Neuronal stem cell (in vitro differentiated cells): ENCODE results near the gene PNPLA7.

ENCODE experiments used
- DNase-seq: peaks from one replicate; pipeline ENCODE4 v3.0.0-alpha.2; 2013; ENCODE audit warnings: low spot score
- H2AFZ ChIP-seq: one replicate; pipeline ENCODE4 v1.6.1; 2013; ENCODE audit warnings: mild to moderate bottlenecking, low read length, inconsistent platforms
- H2AK5ac ChIP-seq: 2 replicates; pipeline ENCODE4 v1.6.1; 2013; ENCODE audit warnings: low read depth, mild to moderate bottlenecking, inconsistent platforms, low read length, moderate library complexity, mixed read lengths
- H2BK120ac ChIP-seq: 2 replicates; pipeline ENCODE4 v1.6.1; 2013; ENCODE audit warnings: low read depth, mild to moderate bottlenecking, inconsistent platforms, low read length, moderate library complexity, mixed read lengths
- H2BK12ac ChIP-seq: one replicate; pipeline ENCODE4 v1.6.1; 2013; ENCODE audit warnings: low read length, inconsistent platforms
- H2BK15ac ChIP-seq: 2 replicates; pipeline ENCODE4 v1.6.1; 2013; ENCODE audit warnings: mild to moderate bottlenecking, low read length, inconsistent platforms, mixed read lengths
- H2BK5ac ChIP-seq: one replicate; pipeline ENCODE4 v1.6.1; 2013; ENCODE audit warnings: inconsistent platforms, mild to moderate bottlenecking, low read length, moderate library complexity
- H3K14ac ChIP-seq: one replicate; pipeline ENCODE4 v1.6.1; 2013; ENCODE audit warnings: low read length, inconsistent platforms
- H3K18ac ChIP-seq: 2 replicates; pipeline ENCODE4 v1.6.1; 2013; ENCODE audit warnings: low read length, inconsistent platforms
- H3K23ac ChIP-seq: 2 replicates; pipeline ENCODE4 v1.6.1; 2013; ENCODE audit warnings: low read depth, mild to moderate bottlenecking, mixed read lengths, low read length, inconsistent platforms; ENCODE audit not compliant: poor library complexity
- H3K27ac ChIP-seq: replicated peaks from 3 replicates; pipeline ENCODE4 v1.5.1; 2013; ENCODE audit warnings: low read length, inconsistent platforms
- H3K27me3 ChIP-seq, 3 experiments: 2 replicates each; pipeline ENCODE4 v1.6.1; 2013; ENCODE audit warnings: low read length in 3 of 3, mild to moderate bottlenecking in 2 of 3, inconsistent platforms in 1 of 3, low read depth in 1 of 3, mixed read lengths in 1 of 3, moderate library complexity in 1 of 3; ENCODE audit not compliant: control insufficient read depth in 3 of 3, insufficient read depth in 3 of 3
- H3K36me3 ChIP-seq, 2 donors: replicated peaks in 1 of 2; 2 replicates each; pipeline ENCODE4 v1.6.1; 2013; ENCODE audit warnings: low read length in 2 of 2; ENCODE audit not compliant: control insufficient read depth in 2 of 2, insufficient read depth in 2 of 2
- H3K4ac ChIP-seq: 2 replicates; pipeline ENCODE4 v1.6.1; 2013; ENCODE audit warnings: inconsistent platforms, mild to moderate bottlenecking, low read length, moderate library complexity
- H3K4me1 ChIP-seq, 2 donors: 1 replicate in 1 of 2; 2 replicates in 1 of 2; pipeline ENCODE4 v1.6.1; 2013; ENCODE audit warnings: low read length in 2 of 2, low read depth in 1 of 2; ENCODE audit not compliant: control insufficient read depth in 2 of 2, insufficient read depth in 1 of 2
- H3K4me2 ChIP-seq: one replicate; pipeline ENCODE4 v1.6.1; 2013; ENCODE audit warnings: mild to moderate bottlenecking, low read length, inconsistent platforms; ENCODE audit not compliant: insufficient read depth, poor library complexity, severe bottlenecking
- H3K4me3 ChIP-seq, 2 donors: 2 replicates each; pipeline ENCODE4 v1.5.1; 2013; ENCODE audit warnings: low read length in 2 of 2, mild to moderate bottlenecking in 2 of 2, inconsistent platforms in 1 of 2, moderate library complexity in 1 of 2
- H3K79me1 ChIP-seq: one replicate; pipeline ENCODE4 v1.6.1; 2013; ENCODE audit warnings: low read depth, mild to moderate bottlenecking, inconsistent platforms, low read length, moderate library complexity
- H3K9ac ChIP-seq: one replicate; pipeline ENCODE4 v1.6.1; 2013; ENCODE audit warnings: mild to moderate bottlenecking, low read depth, low read length, inconsistent platforms; ENCODE audit not compliant: poor library complexity
- H3K9me3 ChIP-seq, 2 donors: replicated peaks in 1 of 2; 2 replicates each; pipeline versions ENCODE3 to v1.6.1; 2013; ENCODE audit warnings: low read length in 2 of 2, mild to moderate bottlenecking in 2 of 2, inconsistent platforms in 1 of 2, low read depth in 1 of 2, mixed read lengths in 1 of 2, moderate library complexity in 1 of 2; ENCODE audit not compliant: control insufficient read depth in 2 of 2, insufficient read depth in 1 of 2
- H4K8ac ChIP-seq: one replicate; pipeline ENCODE4 v1.6.1; 2013; ENCODE audit warnings: low read depth, mild to moderate bottlenecking, inconsistent platforms, low read length, moderate library complexity
- H4K91ac ChIP-seq: one replicate; pipeline ENCODE4 v1.6.1; 2013; ENCODE audit warnings: low read length, low read depth, mild to moderate bottlenecking, inconsistent platforms; ENCODE audit not compliant: poor library complexity
- WGBS, 2 donors: extraction: QIAGEN DNeasy Blood & Tissue Kit; methylation state at CpG; one replicate each; pipeline ENCODE4 v1.1.7; 2013; ENCODE audit warnings: missing lambda C conversion rate in 2 of 2, mixed read lengths in 1 of 2; ENCODE audit not compliant: insufficient read length in 2 of 2, insufficient replicate concordance in 1 of 2; ENCODE audit errors: extremely low coverage in 2 of 2; 5-methylcytosine and 5-hydroxymethylcytosine counted together

PNPLA7 gene

GRCh38 chr9:137493364-137494103 is 56.7 kb downstream of the PNPLA7 start:
- H2AK5ac ChIP-seq: no peak overlapping the region
- H3K9me3 ChIP-seq: peaks cover 3 to 6% of the 10 kb centered on the region in 2 donors
- no peak overlapping the region for H3K4me3 ChIP-seq
- H3K36me3 ChIP-seq: no peaks in the 10 kb centered on the region
- no peak overlapping the region for H3K9ac ChIP-seq
- peak overlapping the region; percentile 17 for H2BK120ac ChIP-seq
- no peak overlapping the region for H3K14ac ChIP-seq
- H2BK5ac ChIP-seq: no peak overlapping the region
- WGBS, 2 donors: no CpG with 5 or more reads among the region's 16 CpGs
- H3K79me1 ChIP-seq: no peaks in the 10 kb centered on the region
- peak overlapping the region; percentile 67 for H2BK15ac ChIP-seq
- peak overlapping the region; percentile 58 for H2BK12ac ChIP-seq
- no peak overlapping the region for H3K4me2 ChIP-seq
- no peak overlapping the region for H3K27ac ChIP-seq
- peak overlapping the region; percentile 55 for H3K23ac ChIP-seq
- no peak overlapping the region for H2AFZ ChIP-seq
- H4K8ac ChIP-seq: no peak overlapping the region
- no peaks in the 10 kb centered on the region for H3K27me3 ChIP-seq
- H3K4me1 ChIP-seq: no peaks in the 10 kb centered on the region
- peak overlapping the region; percentile 70 for H3K18ac ChIP-seq
- H3K4ac ChIP-seq: no peak overlapping the region
- DNase-seq: no peak
- no peak overlapping the region for H4K91ac ChIP-seq

GRCh38 chr9:137492464-137493363 is 57.5 kb downstream of the PNPLA7 start:
- Histone ChIP-seq H3K4ac (no peak overlapping the region), H2BK120ac (no peak overlapping the region), H2BK15ac (no peak overlapping the region), H3K79me1 (no peaks in the 10 kb centered on the region), H4K8ac (no peak overlapping the region), H2BK5ac (no peak overlapping the region), H2AK5ac (no peak overlapping the region), H3K27ac (no peak overlapping the region), H2AFZ (no peak overlapping the region), H3K27me3 (no peaks in the 10 kb centered on the region), H3K9ac (no peak overlapping the region), H3K4me1 (no peaks in the 10 kb centered on the region), H3K4me3 (no peak overlapping the region), H4K91ac (no peak overlapping the region), H3K9me3 (peaks cover 3 to 6% of the 10 kb centered on the region in 2 donors), H3K14ac (no peak overlapping the region), H3K18ac (no peak overlapping the region), H3K23ac (no peak overlapping the region), H3K4me2 (no peak overlapping the region), H3K36me3 (no peaks in the 10 kb centered on the region), H2BK12ac (no peak overlapping the region)
- no CpG with 5 or more reads among the region's 20 CpGs for WGBS, 2 donors
- no peak for DNase-seq

- Histone ChIP-seq H3K36me3 (no peaks in the 10 kb centered on the region), H3K18ac (no peak overlapping the region), H3K14ac (no peak overlapping the region), H3K79me1 (no peaks in the 10 kb centered on the region), H3K4me2 (no peak overlapping the region), H4K8ac (no peak overlapping the region), H3K27me3 (no peaks in the 10 kb centered on the region), H4K91ac (no peak overlapping the region), H2BK12ac (no peak overlapping the region), H3K9me3 (peaks cover 3 to 6% of the 10 kb centered on the region in 2 donors), H3K4ac (no peak overlapping the region), H3K4me1 (peaks cover 0 to 1% of the 10 kb centered on the region in 2 donors), H3K23ac (peak overlapping the region; percentile 88), H2BK15ac (no peak overlapping the region), H3K9ac (no peak overlapping the region), H2BK5ac (no peak overlapping the region), H3K4me3 (no peak overlapping the region), H3K27ac (no peak overlapping the region), H2BK120ac (no peak overlapping the region), H2AFZ (no peak overlapping the region), H2AK5ac (no peak overlapping the region)
- no peak for DNase-seq
- no CpG with 5 or more reads among the region's 13 CpGs for WGBS, 2 donors
Measured at GRCh38 chr9:137491735-137492432, 58.3 kb downstream of the PNPLA7 start.
